WERI-Rb-1 (cell line): Measurements from ENCODE around the gene GSE1.

ENCODE experiments used
- DNase-seq: peaks from one replicate; pipeline ENCODE4 v3.0.0-alpha.2; 2020
- H3K27ac ChIP-seq: fragments of 250-450 bp; sonication (Bioruptor Pico); 2 replicates; pipeline ENCODE4 v1.5.1; 2020; ENCODE audit warnings: mild to moderate bottlenecking, moderate library complexity
- H3K27me3 ChIP-seq: fragments of 250-450 bp; sonication (Bioruptor Pico); 2 replicates; pipeline ENCODE4 v1.5.1; 2021; ENCODE audit warnings: mild to moderate bottlenecking, low read depth, moderate library complexity; ENCODE audit not compliant: insufficient read depth, severe bottlenecking
- H3K36me3 ChIP-seq: fragments of 250-450 bp; sonication (Bioruptor Pico); 2 replicates; pipeline ENCODE4 v1.5.1; 2020; ENCODE audit warnings: mild to moderate bottlenecking, moderate library complexity
- H3K4me3 ChIP-seq: 2 replicates; pipeline ENCODE4 v1.5.1; 2011; ENCODE audit warnings: low read depth, mild to moderate bottlenecking, control low read depth, low read length
- H3K9me3 ChIP-seq: fragments of 250-450 bp; sonication (Bioruptor Pico); 2 replicates; pipeline ENCODE4 v1.5.1; 2021; ENCODE audit warnings: mild to moderate bottlenecking, moderate library complexity; ENCODE audit not compliant: severe bottlenecking
- CTCF ChIP-seq: IDR thresholded peaks from 2 replicates; pipeline ENCODE4 v1.5.1; 2011; ENCODE audit warnings: low read depth, mild to moderate bottlenecking, control low read depth, inconsistent platforms, low read length

GSE1 gene

GRCh38 chr16:85678016-85678415 is 64.9 kb downstream of the GSE1 start:
- peak overlapping the region; percentile 73 for H3K27ac ChIP-seq

GRCh38 chr16:85678821-85679220 is 65.7 kb downstream of the GSE1 start:
- Histone ChIP-seq H3K9me3 (no peaks in the 10 kb centered on the region), H3K4me3 (no peak overlapping the region), H3K27ac (peak overlapping the region; percentile 24; the same call in 1 of the 2 replicates), H3K27me3 (no peaks in the 10 kb centered on the region), H3K36me3 (peaks cover 65% of the 10 kb centered on the region)
- TF ChIP-seq CTCF: no peak
- DNase-seq: no peak

More at GRCh38 chr16:85678016-85678415, 64.9 kb downstream of the GSE1 start:
- Histone ChIP-seq H3K36me3 (peaks cover 63% of the 10 kb centered on the region), H3K9me3 (no peaks in the 10 kb centered on the region), H3K27me3 (no peaks in the 10 kb centered on the region), H3K4me3 (no peak overlapping the region)
- no peak for DNase-seq
- TF ChIP-seq CTCF: no peak

GRCh38 chr16:85679870-85680269 is 66.7 kb downstream of the GSE1 start:
- Histone ChIP-seq H3K36me3 (peaks cover 59% of the 10 kb centered on the region), H3K9me3 (no peaks in the 10 kb centered on the region), H3K27me3 (no peaks in the 10 kb centered on the region), H3K27ac (no peak overlapping the region), H3K4me3 (no peak overlapping the region)
- TF ChIP-seq CTCF: no peak
- DNase-seq: no peak

- no peak for TF ChIP-seq CTCF
- Histone ChIP-seq H3K9me3 (no peaks in the 10 kb centered on the region), H3K27ac (no peak overlapping the region), H3K4me3 (no peak overlapping the region), H3K27me3 (no peaks in the 10 kb centered on the region), H3K36me3 (peaks cover 54% of the 10 kb centered on the region)
- DNase-seq: no peak
These were observed 67.3 kb downstream of the GSE1 start for GRCh38 chr16:85680352-85680944.

- Histone ChIP-seq H3K4me3 (no peak overlapping the region), H3K27me3 (no peaks in the 10 kb centered on the region), H3K9me3 (no peaks in the 10 kb centered on the region), H3K36me3 (peaks cover 46% of the 10 kb centered on the region), H3K27ac (no peak overlapping the region)
- no peak for TF ChIP-seq CTCF
- DNase-seq: no peak
These were observed 68.1 kb downstream of the GSE1 start for GRCh38 chr16:85681255-85681654.

GRCh38 chr16:85682516-85682915 is 69.4 kb downstream of the GSE1 start:
- no peak for DNase-seq
- H3K4me3 ChIP-seq: no peak overlapping the region
- no peak overlapping the region for H3K27ac ChIP-seq
- TF ChIP-seq CTCF: no peak
- no peaks in the 10 kb centered on the region for H3K9me3 ChIP-seq
- H3K36me3 ChIP-seq: peaks cover 41% of the 10 kb centered on the region
- no peaks in the 10 kb centered on the region for H3K27me3 ChIP-seq
